GM12874 (cell line): Measurements from ENCODE around the gene SLC44A5.

Experiments used
- CTCF ChIP-seq: IDR thresholded peaks from 2 replicates; pipeline ENCODE4 v1.5.1; 2011; ENCODE audit warnings: low read depth, mild to moderate bottlenecking, control low read depth, low read length, moderate library complexity; ENCODE audit not compliant: insufficient read depth

SLC44A5 gene

GRCh38 chr1:75519651-75520427 lies 91.1 kb downstream of the SLC44A5 start:
- no peak for TF ChIP-seq CTCF

GRCh38 chr1:75518686-75519085 lies 92.2 kb downstream of the SLC44A5 start:
- TF ChIP-seq CTCF, result no peak

- TF ChIP-seq CTCF, result no peak
Observed at GRCh38 chr1:75514270-75514669, 96.6 kb downstream of the SLC44A5 start.

GRCh38 chr1:75506976-75507375 lies 103.9 kb downstream of the SLC44A5 start:
- TF ChIP-seq CTCF, result no peak

- TF ChIP-seq CTCF, result no peak
Observed at GRCh38 chr1:75503221-75503974, 107.5 kb downstream of the SLC44A5 start.

- TF ChIP-seq CTCF, result no peak
Observed at GRCh38 chr1:75502776-75503175, 108.1 kb downstream of the SLC44A5 start.

- TF ChIP-seq CTCF, result no peak
Observed at GRCh38 chr1:75501577-75502295, 109.2 kb downstream of the SLC44A5 start.
